HepG2 (cell line): ENCODE results near the gene CCDC183.

Experiments
- CTCF ChIP-seq: sonication (generic); formaldehyde crosslinking; IDR thresholded peaks from 2 replicates; pipeline ENCODE4 v1.5.0; 2020; ENCODE audit warnings: mild to moderate bottlenecking, missing genetic modification reagents, moderate library complexity
- TARDBP ChIP-seq: sonication (generic); formaldehyde crosslinking; IDR thresholded peaks from 2 replicates; pipeline ENCODE4 v1.8.0; 2022; ENCODE audit warnings: mild to moderate bottlenecking, missing genetic modification reagents
- ZFX ChIP-seq: sonication (generic); formaldehyde crosslinking; IDR thresholded peaks from 2 replicates; pipeline ENCODE4 v1.4.0; 2020; ENCODE audit warnings: mild to moderate bottlenecking, low read depth, missing genetic modification reagents, moderate library complexity
- ZNF572 ChIP-seq: sonication (generic); formaldehyde crosslinking; IDR thresholded peaks from 2 replicates; pipeline ENCODE4 v1.5.1; 2020; ENCODE audit warnings: mild to moderate bottlenecking, missing genetic modification reagents

DNA sequence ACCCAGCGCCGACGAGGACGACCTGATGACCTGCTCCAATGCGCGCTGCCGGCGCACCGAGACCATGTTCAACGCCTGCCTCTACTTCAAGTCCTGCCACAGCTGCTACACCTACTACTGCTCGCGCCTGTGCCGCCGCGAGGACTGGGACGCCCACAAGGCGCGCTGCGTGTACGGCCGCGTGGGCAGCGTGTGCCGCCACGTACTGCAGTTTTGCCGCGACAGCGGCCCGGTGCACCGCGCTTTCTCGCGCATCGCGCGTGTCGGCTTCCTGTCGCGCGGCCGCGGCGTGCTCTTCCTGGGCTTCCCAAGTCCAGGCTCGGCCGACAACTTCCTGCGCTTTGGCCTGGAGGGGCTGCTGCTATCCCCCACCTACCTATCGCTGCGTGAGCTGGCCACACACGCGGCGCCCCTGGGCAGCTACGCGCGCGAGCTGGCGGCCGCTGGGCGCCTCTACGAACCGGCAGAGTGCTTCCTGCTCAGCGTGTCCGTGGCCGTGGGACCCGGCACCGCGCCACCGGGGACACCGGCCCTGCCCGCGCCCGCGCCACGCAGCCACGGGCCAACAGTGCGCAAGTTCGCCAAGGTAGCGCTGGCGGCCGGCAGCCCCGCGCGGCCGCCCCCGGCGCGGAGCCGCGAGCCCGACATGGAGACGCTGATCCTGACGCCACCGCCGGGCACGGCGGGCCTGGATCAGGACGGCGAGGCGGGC lies 50.4 kb downstream of the CCDC183 start:
- no peak for TF ChIP-seq CTCF (CRISPR knock-in tag)
- no peak for TF ChIP-seq ZNF572 (CRISPR knock-in tag)
- no peak for TF ChIP-seq ZFX
- TF ChIP-seq TARDBP (CRISPR knock-in tag), result no peak
